HG02588 (cell line): Measurements from ENCODE around the gene CRYBB3.

ENCODE experiments used
- ATAC-seq: cut with Tn5 transposase; IDR thresholded peaks from one replicate; pipeline ENCODE4 v1.9.1; 2021; ENCODE audit warnings: mild to moderate bottlenecking, moderate library complexity; ENCODE audit not compliant: unreplicated experiment

CRYBB3 gene

DNA sequence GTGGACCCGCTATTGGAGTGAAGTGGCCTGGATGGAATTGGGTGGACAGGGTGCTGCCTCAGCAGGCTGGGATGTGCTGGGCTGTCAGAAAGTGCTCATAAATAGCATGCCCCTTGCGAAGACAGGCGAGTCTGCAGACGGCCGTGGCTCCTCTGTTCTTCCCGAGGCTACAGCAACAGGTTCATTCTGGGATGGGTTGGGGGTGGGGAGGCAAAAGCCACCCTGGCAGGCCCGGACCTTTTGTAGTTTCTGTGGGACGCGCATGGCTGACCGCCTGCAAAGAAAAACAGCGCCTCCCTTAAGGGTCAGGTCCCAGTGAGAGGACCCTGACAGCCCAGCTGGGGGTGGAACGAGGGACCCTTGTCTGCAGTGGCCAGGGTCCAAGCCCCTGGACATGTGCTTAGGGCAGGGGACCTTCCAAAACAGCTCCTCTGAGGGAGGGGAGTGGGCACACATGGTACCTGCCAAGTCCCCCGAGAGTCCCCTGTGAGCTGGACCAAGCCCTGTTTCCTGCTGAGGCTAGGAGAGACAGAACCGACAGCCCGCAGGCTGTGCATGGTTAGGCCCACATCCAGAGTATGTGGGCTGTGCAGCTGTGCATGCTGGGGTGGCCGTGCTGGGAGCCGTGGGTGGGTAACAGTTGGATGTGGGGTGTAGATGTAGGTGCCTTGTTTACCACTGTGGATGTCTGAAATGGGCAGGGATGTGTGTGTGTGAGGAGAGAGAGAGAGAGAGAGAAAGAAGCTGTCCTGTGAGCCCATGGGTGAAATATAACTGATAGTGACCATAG, at the start of gene CRYBB3:
TSS of gene CRYBB3 (plus strand) at position 128 of the 790 bp plus-strand sequence. CDS start 1,539 bp downstream, outside the sequence.
- no peak for ATAC-seq

DNA sequence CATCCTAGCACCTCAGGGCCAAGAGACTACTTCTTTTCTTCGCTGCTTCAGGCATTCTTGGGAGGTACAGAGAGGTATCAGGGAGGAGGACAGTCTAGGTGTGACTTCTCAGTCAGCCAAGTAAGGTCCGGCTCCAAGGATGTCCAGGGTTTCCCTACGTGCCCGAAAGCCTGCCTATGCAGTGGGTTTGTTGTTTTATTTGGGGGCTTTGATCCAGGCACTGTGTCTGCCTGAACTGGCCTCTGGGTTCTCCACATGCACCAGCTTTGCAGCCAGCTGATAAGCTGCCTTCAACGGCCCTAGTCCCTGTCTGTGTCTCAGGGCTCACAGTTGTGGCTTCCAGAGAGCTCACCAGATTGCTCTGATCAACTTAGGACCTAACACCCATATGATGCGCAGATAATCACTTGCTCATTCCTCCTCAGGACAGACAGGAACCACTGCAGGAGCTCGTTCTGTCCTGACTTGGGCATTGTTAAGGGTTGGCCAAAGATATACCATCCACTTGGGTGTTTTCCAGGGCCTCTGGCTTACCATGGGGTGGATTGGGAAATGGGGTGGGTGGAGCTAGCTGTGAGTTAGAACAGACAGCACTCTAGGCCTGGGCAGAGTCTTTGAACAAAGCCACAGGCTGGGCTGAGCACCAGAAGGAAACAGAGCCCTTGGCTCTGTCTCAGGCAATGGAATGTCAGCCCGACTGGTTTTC, 45.5 kb upstream of the CRYBB3 start:
- no peak for ATAC-seq

DNA sequence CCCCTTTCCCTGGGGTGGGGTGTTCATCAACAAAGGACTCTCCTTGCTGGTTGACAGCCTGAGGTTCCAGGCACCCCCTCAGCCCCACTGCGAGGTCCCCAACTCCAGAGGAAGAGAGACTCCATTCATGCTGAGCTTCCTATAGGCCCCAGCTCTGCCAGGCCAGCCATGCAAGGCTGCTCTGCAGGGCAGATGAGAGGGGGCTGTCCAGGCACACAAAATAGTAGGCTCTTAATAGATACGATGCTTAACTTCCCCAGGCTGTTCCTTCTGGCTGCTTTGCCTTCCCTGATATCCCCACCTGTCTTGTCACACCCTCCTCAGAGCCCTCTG, 45.0 kb upstream of the CRYBB3 start:
- ATAC-seq = no peak

DNA sequence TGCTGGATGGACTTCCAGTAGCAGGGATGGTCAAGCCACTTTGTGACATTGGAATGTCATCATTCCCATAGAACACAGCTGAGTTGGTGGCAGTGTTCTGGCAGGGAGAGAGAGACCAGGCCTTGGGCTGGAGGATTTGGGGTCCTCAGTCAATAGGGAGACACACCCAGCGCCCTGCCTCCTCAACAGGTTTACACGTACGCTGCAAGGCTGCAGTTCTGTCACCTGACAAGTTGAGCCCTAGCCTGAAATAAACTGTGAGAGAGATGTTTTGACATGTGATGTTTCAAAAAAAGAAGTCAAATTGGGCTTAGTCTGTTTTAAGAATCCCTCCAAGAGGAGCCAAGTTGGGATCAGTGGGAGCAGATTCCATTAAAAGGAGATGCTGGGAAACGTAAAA, 42.9 kb upstream of the CRYBB3 start:
- no peak for ATAC-seq

DNA sequence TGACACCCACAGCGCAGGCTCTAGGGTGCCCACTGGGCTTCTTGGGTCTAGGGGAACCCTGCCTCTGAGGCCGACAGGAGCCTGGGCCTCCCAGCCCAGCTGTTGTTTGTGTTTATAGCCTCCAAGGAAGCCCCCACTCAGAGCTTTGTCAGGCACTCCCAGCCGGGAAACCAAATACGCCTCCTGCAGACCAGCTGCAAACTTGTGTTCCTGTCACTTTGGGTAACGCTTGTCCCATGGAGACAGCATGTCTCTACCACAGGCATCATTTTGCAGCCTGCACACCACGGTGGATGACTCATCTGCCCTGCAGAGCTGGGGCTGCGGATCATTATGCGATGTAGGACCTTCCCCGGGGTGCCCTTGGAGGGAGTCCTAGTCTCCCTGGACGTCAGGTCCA, 40.6 kb upstream of the CRYBB3 start:
- no peak for ATAC-seq

DNA sequence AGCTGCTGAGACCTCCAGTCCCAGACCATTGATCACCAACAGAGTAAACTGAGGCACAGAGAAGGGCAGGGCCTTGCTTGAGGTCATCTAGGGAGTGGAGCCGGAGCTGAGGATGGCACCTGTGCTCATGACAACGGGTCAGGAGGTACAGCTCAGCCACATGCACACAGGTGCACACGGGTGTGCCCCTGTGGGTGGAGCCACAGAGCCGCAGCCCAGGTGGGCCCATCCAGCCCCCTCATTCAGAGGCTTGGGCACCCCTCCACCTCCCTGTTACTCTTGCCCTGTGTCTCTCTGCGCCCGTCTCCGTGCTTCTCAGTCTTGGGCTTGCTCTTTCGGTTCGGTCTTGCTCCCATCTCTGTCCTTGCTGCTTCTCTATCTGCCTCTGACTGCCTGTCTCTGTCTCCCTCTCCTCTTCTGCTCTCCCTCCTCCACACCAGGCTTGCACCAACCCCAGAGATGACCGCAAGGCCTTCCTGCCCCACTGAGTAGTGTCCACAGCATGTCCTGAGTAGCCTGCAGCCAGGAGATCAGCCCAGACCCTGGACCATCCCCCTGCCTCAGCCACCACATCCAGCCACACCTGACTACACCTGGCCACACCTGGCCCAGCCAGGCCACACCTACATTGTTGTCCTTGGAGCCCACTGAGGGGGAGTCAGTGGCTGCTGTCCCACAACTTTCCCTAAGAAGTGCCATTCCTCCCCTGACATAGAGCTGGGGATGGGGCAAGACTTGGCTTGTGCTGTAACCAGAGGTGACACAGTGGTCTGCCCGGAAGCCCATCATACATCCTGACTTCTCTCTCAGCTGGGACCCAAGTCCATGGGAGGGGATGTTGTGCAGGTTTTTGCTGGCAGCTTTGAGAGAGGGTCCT, 39.3 kb upstream of the CRYBB3 start:
- ATAC-seq = no peak

DNA sequence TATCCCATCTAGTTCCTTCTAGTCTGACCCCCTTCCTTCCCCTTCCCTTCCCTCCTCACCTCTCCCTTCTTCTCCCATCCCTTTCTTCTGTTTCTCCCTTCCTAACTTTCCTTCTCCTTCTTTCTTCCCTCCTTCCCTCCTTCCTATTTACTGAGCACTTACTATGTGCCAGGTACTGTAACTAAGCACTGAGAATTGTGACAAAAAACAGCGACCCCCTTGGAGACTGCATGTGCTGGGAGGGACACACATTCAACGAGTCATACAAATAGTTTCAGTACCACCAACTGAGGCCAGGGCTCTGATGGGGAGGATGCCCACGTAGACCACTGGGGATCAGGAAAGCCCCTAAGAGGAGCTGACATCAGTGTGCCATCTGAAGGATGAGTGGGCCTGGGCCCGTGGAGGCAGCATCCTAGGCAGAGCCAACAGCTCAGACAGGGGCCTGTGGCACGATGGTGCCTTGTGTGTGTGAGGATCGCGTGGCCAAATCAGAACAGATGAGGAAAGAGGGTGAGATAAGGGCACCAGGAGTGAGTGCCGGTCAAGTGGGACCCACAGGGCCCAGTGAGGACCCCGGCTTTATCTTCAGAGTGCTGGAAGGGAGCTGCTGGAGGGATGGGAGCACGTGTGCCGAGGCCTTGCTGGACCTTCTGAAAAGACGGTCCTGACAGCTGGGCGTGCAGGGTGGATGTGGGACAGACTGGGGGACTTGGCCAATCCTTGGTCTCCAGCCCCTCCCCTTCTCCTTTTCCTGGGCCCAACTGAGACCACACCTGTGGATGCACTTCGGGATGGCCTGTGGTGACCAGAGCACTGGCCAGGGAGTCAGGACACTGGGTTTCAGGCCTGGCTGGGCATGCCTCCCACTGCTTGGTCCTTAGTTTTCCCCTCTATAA, 38.4 kb upstream of the CRYBB3 start:
- no peak for ATAC-seq

DNA sequence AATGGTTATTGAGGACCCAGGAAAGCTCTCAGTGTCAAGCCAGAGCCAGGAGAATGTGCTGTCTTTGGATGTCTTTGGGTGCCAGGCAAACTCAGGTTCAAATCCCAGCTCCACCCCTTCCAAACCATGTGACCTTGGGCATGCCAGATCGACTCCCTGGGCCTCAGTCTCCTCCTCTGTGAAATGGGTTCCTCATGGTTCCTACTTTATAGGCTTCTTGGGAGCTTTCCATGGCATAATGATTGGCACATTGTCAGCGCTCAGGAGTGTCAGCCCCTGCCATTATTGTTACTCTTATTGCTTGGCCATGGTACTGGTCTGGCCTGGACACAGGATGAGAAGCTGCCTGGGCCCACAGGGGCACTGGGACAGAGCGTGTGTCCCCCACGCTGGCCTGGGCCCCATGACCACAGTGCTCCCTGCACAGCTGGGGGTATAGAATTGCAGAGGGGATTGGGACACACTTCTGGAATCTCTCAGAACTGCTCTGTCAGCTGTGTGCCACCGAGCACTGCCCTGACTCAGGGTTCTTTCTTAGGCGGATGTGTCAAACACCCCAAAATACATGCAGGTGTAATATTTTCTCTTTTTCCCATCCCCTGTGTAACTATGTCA, 37.6 kb upstream of the CRYBB3 start:
- no peak for ATAC-seq

DNA sequence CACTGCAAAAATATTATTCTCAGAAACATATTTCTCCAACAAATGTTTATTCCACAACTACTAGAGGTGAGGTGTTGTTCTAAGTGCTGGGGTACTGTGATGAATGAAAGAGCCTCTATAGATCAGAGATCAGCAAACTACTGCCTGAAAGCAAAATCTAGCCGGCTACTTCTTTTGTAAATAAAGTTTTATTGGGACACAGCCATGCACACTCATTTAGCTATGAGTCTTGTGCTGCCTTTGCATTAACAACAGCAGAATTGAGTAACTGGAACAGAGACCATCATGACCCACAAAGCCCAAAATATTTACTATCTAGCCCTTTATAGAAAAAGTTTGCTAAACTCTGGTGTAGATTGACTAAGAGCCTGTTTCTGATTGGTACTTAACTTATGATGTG, 37.1 kb upstream of the CRYBB3 start:
- no peak for ATAC-seq

DNA sequence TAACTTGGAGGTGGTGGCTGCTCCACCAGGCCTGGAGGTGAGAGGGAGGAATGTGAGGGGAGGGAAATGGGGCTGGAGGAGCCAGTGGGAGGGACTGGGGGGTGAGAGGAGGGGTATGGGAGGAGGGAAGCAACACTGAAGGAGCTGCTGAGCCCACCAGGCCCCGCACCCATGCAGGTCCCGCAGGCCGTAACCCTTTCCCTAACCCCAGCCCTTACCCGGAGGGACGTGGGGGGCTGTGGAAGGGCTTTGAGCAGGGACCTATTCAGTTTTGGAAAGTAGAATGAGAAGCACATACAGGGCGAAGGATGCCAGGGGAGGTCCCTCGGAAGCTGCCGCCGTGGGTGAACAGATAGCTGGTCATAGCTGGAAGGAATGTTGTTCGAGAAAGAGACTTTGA, 33.9 kb upstream of the CRYBB3 start:
- no peak for ATAC-seq

DNA sequence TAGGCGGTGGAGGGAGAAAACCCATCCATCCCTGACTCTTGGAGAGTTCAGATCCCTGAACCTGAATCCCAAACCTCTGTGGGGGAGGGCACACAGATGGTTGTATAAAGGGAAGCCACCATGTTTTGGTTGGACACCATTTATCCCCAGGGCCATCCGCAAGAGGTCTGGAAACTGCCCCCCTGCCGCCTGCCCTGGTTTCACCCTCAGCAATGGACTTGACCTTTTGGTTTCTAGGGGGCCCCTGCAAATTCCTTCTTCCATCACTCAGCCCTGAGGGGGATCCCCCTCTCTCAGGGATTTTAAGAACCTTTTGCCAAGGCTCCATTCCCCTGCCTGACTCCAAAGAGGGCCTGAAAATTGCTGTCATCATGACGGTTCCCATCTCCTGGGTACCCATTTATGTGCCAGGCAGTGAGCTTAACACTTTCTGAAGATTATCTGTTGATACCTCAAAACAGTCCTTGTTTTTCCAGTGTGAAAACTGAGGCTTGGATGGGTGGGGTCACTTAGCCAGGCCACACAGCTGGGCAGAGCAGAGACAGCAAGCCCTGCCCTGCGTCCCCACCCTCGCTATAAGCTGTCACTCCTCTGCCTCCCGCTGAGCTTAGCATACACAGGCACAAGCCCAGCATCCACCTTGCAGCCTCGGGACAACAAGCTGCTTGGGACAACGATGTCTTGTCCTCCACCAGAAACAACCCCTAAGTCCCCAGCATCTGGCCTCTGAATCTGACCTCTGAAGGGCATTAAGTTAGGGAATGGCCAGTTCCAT, 33.2 kb upstream of the CRYBB3 start:
- no peak for ATAC-seq

DNA sequence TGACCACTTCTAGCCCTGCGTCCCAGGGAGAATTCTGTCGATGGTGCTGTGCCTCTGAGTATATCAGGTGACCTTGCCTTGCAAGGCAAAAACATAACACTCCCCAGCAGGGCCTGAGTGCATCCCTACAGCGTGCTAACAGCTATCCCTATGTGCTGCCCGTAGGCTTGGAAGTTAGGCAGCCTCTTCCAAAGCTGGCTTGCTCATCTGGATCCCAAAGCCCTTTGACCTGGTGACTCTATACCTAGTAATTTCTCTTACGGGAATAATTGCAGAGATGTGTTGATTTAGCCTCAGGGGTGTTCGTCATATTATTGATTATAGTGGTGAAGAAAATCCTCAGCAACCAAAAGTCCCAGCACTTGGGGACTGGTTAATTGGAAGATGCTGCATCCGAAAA, 32.6 kb upstream of the CRYBB3 start:
- no peak for ATAC-seq

DNA sequence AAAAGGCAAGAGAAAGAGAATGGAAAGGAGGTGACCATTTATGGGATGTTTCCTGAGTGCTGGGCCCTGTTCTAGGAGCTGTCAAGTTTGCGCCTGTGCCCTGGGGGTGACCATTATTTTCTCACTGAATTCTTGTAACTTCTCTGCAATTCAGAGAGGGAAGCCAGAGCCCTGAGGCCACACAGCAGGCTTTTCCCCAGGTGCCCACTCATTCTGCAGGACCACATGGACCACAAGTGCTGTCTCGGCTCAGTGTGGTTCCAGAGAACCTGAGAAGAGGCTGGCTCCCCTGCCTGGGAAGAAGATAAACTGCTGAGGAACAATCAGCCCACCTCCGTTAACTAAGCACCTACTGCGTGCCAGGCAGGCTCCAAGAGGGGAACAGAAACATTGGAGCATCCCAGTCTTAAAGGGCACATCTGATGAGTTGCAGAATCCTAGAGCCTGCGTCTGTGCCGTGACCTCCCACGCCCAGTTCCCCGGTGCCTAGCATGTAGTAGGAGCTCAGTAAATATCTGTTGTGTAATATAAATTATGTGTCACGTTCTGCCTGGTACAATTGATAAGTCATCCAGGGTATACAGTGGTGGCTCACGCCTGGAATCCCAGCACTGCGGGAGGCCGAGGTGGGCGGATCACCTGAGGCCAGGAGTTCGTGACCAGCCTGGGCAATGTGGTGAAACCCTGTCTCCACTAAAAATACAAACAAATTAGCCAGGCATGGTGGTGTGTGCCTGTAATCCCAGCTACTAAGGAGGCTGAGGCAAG, 31.6 kb upstream of the CRYBB3 start:
- no peak for ATAC-seq

DNA sequence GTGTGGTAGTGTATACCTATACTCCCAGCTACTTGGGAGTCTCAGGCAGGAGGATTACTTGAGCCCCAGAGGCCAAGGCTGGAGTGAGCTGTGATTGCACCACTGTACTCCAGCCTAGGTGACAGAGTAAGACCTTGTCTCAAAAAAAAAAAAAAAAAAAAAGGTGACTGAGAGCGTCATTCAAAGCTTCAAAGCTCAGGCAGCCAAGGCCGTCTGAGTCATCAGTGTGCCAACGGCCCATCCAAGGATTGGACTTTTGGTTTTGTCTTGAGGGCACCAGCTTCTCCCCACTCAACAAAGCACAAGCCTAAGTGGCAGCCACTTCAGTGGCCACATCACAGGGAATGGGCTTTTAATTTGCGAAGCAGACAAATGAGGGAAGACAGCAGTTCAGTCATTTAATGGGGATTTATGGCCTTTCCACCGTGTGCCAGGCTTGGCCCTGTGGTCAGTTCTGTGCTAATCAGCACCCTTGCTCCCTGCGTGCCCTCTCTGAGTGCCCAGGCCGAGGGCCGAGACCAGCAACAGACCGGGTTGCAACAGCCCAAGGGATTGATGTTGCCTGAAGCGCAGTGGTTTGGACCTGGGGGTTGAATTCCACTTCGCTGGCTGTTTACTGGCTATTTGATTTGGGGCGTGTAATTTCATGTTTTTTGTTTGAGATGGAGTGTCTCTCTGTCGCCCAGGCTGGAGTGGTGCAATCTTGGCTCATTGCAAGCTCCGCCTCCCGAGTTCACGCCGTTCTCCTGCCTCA, 30.2 kb upstream of the CRYBB3 start:
- no peak for ATAC-seq

DNA sequence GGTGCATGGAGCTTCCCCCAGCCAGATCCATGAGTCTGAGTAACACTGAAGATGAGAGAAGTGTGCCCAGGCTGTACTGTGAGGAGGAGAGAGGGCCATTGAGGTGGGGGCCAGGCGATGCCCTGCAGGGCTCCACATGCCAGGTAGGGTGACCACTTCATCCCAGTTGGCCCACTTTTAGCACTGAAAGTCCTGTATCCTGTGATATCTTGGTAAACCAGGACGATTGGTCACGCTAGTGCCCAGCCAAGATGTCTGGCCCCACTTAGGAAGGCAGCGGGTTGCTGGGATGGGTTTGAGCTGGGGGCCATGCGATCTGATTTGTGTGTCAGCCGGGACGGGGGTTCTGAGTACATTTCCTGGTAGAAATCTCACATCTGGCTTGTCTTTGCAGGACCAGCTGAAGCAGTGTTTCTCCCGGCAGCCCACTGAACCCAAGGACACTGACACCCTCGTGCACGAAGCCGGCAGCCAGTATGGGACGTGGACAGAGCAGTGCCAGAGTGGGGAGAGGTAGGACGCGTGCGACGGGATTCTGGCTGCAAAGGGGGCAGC, 29.2 kb upstream of the CRYBB3 start:
- ATAC-seq = no peak

DNA sequence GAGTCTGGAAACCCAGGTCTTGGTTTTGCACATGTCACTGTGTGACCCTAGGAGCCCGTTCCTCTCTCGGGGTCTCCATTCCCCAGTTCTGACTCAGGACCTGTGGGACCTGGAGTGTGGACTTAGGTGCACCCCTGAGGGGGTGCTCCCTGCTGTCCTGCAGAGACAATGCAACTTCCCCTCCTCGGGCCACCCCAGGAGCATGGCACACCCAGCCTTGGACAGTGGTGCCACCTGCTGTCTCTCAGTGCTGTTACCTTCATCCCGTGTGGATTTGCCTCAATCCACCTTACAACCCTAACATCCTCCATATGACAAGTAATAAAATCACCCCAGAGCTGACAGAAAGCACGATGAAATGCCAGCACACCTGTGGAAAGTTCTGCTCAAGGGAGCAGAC, 27.5 kb upstream of the CRYBB3 start:
- ATAC-seq = no peak

DNA sequence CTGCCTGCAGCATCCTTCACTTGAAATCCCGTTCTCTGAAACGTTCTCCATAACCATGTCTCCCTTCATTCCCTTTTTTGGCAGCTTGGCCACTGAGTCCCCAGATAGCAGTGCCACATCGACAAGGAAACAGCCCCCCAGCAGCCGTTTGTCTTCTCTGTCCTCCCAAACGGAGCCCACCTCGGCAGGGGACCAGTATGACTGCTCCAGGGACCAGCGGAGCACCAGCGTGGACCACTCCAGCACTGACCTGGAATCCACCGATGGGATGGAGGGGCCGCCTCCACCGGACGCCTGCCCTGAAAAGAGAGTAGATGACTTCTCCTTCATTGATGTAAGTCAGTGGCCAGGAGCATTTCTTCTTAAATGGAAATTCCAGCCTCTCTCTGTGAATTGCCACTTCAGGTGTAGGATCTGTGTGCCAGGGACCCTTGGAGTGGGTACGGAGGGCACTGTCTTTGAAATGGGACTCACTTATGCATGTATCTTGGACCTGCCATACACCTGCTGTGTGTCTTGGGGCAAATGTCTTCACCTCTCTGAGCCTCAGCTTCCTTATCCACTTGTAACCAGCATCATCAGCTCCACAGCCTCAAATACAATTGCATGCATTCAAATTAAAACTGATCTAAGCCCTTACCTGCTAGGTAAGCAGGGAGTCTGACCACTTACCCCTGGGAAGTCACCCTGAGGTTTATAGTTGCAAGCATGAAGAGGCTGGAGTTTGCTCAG, 25.3 kb upstream of the CRYBB3 start:
- ATAC-seq = no peak
